Testis (tissue), 3 donors: ENCODE results near the gene PFKP. TPM values are rescaled to one million over a fixed set of nuclear protein-coding genes. Genes with fewer than 3 reads are reported as not detected.

ENCODE experiments used
- DNase-seq: peaks from one replicate; pipeline ENCODE4 v3.0.0-alpha.2; 2019
- H3K27ac ChIP-seq, 2 donors: fragments of 200-600 bp; sonication (generic); one replicate each; pipeline ENCODE4 v1.5.1; 2019
- H3K27me3 ChIP-seq: fragments of 200-600 bp; sonication (generic); one replicate; pipeline ENCODE4 v1.5.1; 2019
- H3K36me3 ChIP-seq: fragments of 200-600 bp; sonication (generic); one replicate; pipeline ENCODE4 v1.5.1; 2017; ENCODE audit warnings: low read depth; ENCODE audit errors: missing control alignments
- H3K4me1 ChIP-seq: fragments of 200-600 bp; sonication (generic); one replicate; pipeline ENCODE4 v1.5.1; 2019
- H3K4me3 ChIP-seq, 2 donors: fragments of 200-600 bp; sonication (generic); one replicate each; pipeline ENCODE4 v1.5.1; 2017 to 2019
- H3K9me3 ChIP-seq: fragments of 200-600 bp; sonication (generic); one replicate; pipeline ENCODE4 v1.5.1; 2017
- CTCF ChIP-seq, 3 experiments: fragments of 450-650 bp in 2 of 3; fragments of 200-600 bp in 1 of 3; sonication (generic) in 1 of 3; IDR thresholded peaks; one replicate each; pipeline ENCODE4 v1.5.1; 2016 to 2019; ENCODE audit warnings: antibody characterized with exemption in 3 of 3, mild to moderate bottlenecking in 2 of 3, moderate library complexity in 1 of 3
- POLR2A ChIP-seq: fragments of 450-650 bp; IDR thresholded peaks from one replicate; pipeline ENCODE4 v1.6.1; 2017; ENCODE audit warnings: antibody characterized with exemption, mild to moderate bottlenecking, moderate library complexity
- WGBS, 2 donors: methylation state at CpG; one replicate each; pipeline ENCODE4 v1.1.5; 2018; 5-methylcytosine and 5-hydroxymethylcytosine counted together
- intact Hi-C: fragments of 100-400 bp; cut with DNase I; formaldehyde crosslinking; loops from one replicate; pipeline ENCODE4 v1.15.1; 2023; ENCODE audit warnings: low total_unique reads
- polyA plus RNA-seq: library from polyadenylated mRNA; stranded (reverse); fragments of 350-450 nt; fragmentation: Illumina TruSeq; extraction: RNeasy Lipid Tissue Mini Kit (QIAGEN cat#74804); gene quantifications from one replicate; pipeline ENCODE4 v1.2.3, GENCODE V29; 2014; ENCODE audit warnings: low read depth, low replicate concordance; ENCODE audit not compliant: insufficient read depth
- total RNA-seq, 2 donors: library from RNA; depleted of rRNA; stranded (reverse); fragments of >200 nt; gene quantifications; one replicate each; pipeline ENCODE4 v1.2.3, GENCODE V29; 2016

The PFKP gene
- total and polyA plus RNA-seq, 3 donors from 2014 or later = 134 to 447 (median 186) TPM

- Histone ChIP-seq H3K27me3 (no peaks in the 10 kb centered on the region), H3K4me1 (no peaks in the 10 kb centered on the region), H3K9me3 (no peaks in the 10 kb centered on the region), H3K36me3 (no peaks in the 10 kb centered on the region), H3K4me3 (no peak overlapping the region), H3K27ac (no peak overlapping the region)
- TF ChIP-seq POLR2A (no peak), CTCF (IDR thresholded peaks at IDR 0.05) (no peak)
- intact Hi-C loops = no loop called here
- 93 to 95% methylated on average over 22 to 24 of the region's 24 CpGs for WGBS, 2 donors
- DNase-seq = no peak
These were observed 61.2 kb downstream of the PFKP start for GRCh38 chr10:3128379-3129130.

GRCh38 chr10:3129581-3130340 is 62.4 kb downstream of the PFKP start:
- 90 to 98% methylated on average over 5 to 40 of the region's 40 CpGs for WGBS, 2 donors
- no peaks in the 10 kb centered on the region for H3K27me3 ChIP-seq
- intact Hi-C loops = no loop called here
- no peak overlapping the region for H3K4me3 ChIP-seq
- no peaks in the 10 kb centered on the region for H3K4me1 ChIP-seq
- DNase-seq = no peak
- no peaks in the 10 kb centered on the region for H3K36me3 ChIP-seq
- H3K27ac ChIP-seq = no peak overlapping the region
- no peak for TF ChIP-seq CTCF (IDR thresholded peaks at IDR 0.05)
- no peak for TF ChIP-seq POLR2A
- no peaks in the 10 kb centered on the region for H3K9me3 ChIP-seq

- H3K27ac ChIP-seq = no peak overlapping the region
- no peak overlapping the region for H3K4me3 ChIP-seq
- H3K27me3 ChIP-seq = no peaks in the 10 kb centered on the region
- H3K9me3 ChIP-seq = no peaks in the 10 kb centered on the region
- intact Hi-C loops = no loop called here
- H3K4me1 ChIP-seq = no peaks in the 10 kb centered on the region
- H3K36me3 ChIP-seq = no peaks in the 10 kb centered on the region
- no peak for TF ChIP-seq CTCF (IDR thresholded peaks at IDR 0.05)
- no peak for TF ChIP-seq POLR2A
- WGBS, 2 donors = 98 to 99% methylated on average over 4 of the region's 4 CpGs
- no peak for DNase-seq
These were observed 63.8 kb downstream of the PFKP start for GRCh38 chr10:3131098-3131497.

- no peak overlapping the region for H3K27ac ChIP-seq
- H3K9me3 ChIP-seq = no peaks in the 10 kb centered on the region
- intact Hi-C loops = no loop called here
- no peak overlapping the region for H3K4me3 ChIP-seq
- H3K36me3 ChIP-seq = no peaks in the 10 kb centered on the region
- no peaks in the 10 kb centered on the region for H3K4me1 ChIP-seq
- no peak for TF ChIP-seq POLR2A
- no peak for TF ChIP-seq CTCF (IDR thresholded peaks at IDR 0.05)
- WGBS, 2 donors = 93% methylated on average over 22 of the region's 22 CpGs
- H3K27me3 ChIP-seq = no peaks in the 10 kb centered on the region
- no peak for DNase-seq
These were observed 65.0 kb downstream of the PFKP start for GRCh38 chr10:3132036-3133025.
